Breast epithelium (tissue), 3 donors: Measurements from ENCODE around the gene PLOD2.

Experiments used
- CTCF ChIP-seq, 3 donors: fragments of 450-650 bp; IDR thresholded peaks; one replicate each; pipeline ENCODE4 v1.5.1; 2016 to 2017; ENCODE audit warnings: antibody characterized with exemption in 3 of 3, mild to moderate bottlenecking in 3 of 3, moderate library complexity in 3 of 3
- POLR2A ChIP-seq: fragments of 450-650 bp; IDR thresholded peaks from one replicate; pipeline ENCODE4 v1.6.1; 2016; ENCODE audit warnings: antibody characterized with exemption, mild to moderate bottlenecking, moderate library complexity

GRCh38 chr3:146115619-146116018, 45.4 kb downstream of the PLOD2 start:
- no peak for TF ChIP-seq POLR2A
- TF ChIP-seq CTCF (IDR thresholded peaks at IDR 0.05): no peak
